NCI-H1694 (cell line): Measurements from ENCODE around the gene ZFAND3.
"Not testable (repeated sequence)": the region's sequence is repeated elsewhere in the genome, so short reads cannot be mapped to it uniquely, and the experiment has no call there.

Experiments used
- DNase-seq: peaks from one replicate; lab custom pipeline; 2025; lab: John Stamatoyannopoulos, UW

The ZFAND3 gene

GRCh38 chr6:37865504-37865903 lies 46.0 kb downstream of the ZFAND3 start:
- no peak for DNase-seq

- no peak for DNase-seq
Measured at GRCh38 chr6:37866590-37867507, 47.3 kb downstream of the ZFAND3 start.

GRCh38 chr6:37867756-37868446 lies 48.4 kb downstream of the ZFAND3 start:
- DNase-seq = no peak

GRCh38 chr6:37868447-37868825 lies 48.9 kb downstream of the ZFAND3 start:
- no peak for DNase-seq

- no peak for DNase-seq
Measured at GRCh38 chr6:37871616-37872372, 52.3 kb downstream of the ZFAND3 start.

GRCh38 chr6:37872373-37872745 lies 52.8 kb downstream of the ZFAND3 start:
- no peak for DNase-seq

- no peak for DNase-seq
Measured at GRCh38 chr6:37874726-37875125, 55.2 kb downstream of the ZFAND3 start.

GRCh38 chr6:37875561-37876309 lies 56.2 kb downstream of the ZFAND3 start:
- no peak for DNase-seq

- no peak for DNase-seq
Measured at GRCh38 chr6:37876843-37877242, 57.3 kb downstream of the ZFAND3 start.

GRCh38 chr6:37877373-37878149 lies 58.0 kb downstream of the ZFAND3 start:
- DNase-seq = no peak

- no peak for DNase-seq
Measured at GRCh38 chr6:37878150-37878710, 58.7 kb downstream of the ZFAND3 start.

- DNase-seq = not testable (repeated sequence)
Measured at GRCh38 chr6:37880602-37881001, 61.1 kb downstream of the ZFAND3 start.

- no peak for DNase-seq
Measured at GRCh38 chr6:37882292-37882691, 62.8 kb downstream of the ZFAND3 start.

- no peak for DNase-seq
Measured at GRCh38 chr6:37882724-37883413, 63.3 kb downstream of the ZFAND3 start.

GRCh38 chr6:37884548-37884947 lies 65.0 kb downstream of the ZFAND3 start:
- DNase-seq = no peak

- no peak for DNase-seq
Measured at GRCh38 chr6:37889051-37889450, 69.5 kb downstream of the ZFAND3 start.

GRCh38 chr6:37889486-37889885 lies 70.0 kb downstream of the ZFAND3 start:
- DNase-seq = no peak

GRCh38 chr6:37891072-37891471 lies 71.5 kb downstream of the ZFAND3 start:
- DNase-seq = no peak

GRCh38 chr6:37893257-37893656 lies 73.7 kb downstream of the ZFAND3 start:
- no peak for DNase-seq

- not testable (repeated sequence) for DNase-seq
Measured at GRCh38 chr6:37893734-37894133, 74.2 kb downstream of the ZFAND3 start.
